IMR-90 (cell line): Measurements from ENCODE around the gene UBR1. TPM values are rescaled to one million over a fixed set of nuclear protein-coding genes. Genes with fewer than 3 reads are reported as not detected.

ENCODE experiments used
- ATAC-seq: fragments of 200-7000 bp; cut with Tn5 transposase; 2 replicates; pipeline ENCODE4 v1.9.1; 2020; ENCODE audit warnings: low read depth, mild to moderate bottlenecking, moderate library complexity
- BruUV-seq: library from RNA; stranded (reverse); fragments of 400-500 nt; replicated peaks from 2 replicates; lab custom pipeline; 2021; lab: Mats Ljungman, UMichigan
- CTCF ChIA-PET: fragments of 300-600 bp; formaldehyde crosslinking; extraction: SDS; loops from one replicate; lab custom pipeline; 2021; ENCODE audit warnings: antibody characterized with exemption; lab: Yijun Ruan, JAX
- POLR2A ChIA-PET: fragments of 300-600 bp; sonication (Branson Sonifier 250); formaldehyde crosslinking; loops from one replicate; lab custom pipeline; 2022; ENCODE audit warnings: antibody characterized with exemption; ENCODE audit not compliant: unreplicated experiment; lab: Charles Lee
- DNase-seq: peaks from one replicate; pipeline ENCODE4 v3.0.0; 2013
- H2AFZ ChIP-seq: replicated peaks from 2 replicates; pipeline ENCODE3; 2013; ENCODE audit warnings: low read length, mild to moderate bottlenecking; ENCODE audit not compliant: poor library complexity
- H2AK5ac ChIP-seq: 2 replicates; pipeline ENCODE4 v1.6.1; 2013; ENCODE audit warnings: low read depth, low read length, inconsistent platforms
- H2AK9ac ChIP-seq: replicated peaks from 2 replicates; pipeline ENCODE3; 2013; ENCODE audit warnings: mild to moderate bottlenecking, low read depth, low read length, moderate library complexity; ENCODE audit not compliant: poor library complexity
- H2BK120ac ChIP-seq: 2 replicates; pipeline ENCODE4 v1.6.1; 2013; ENCODE audit warnings: low read depth, low read length, inconsistent platforms
- H2BK15ac ChIP-seq: 3 replicates; pipeline ENCODE4 v1.6.1; 2013; ENCODE audit warnings: low read depth, low read length, inconsistent platforms
- H2BK20ac ChIP-seq: 2 replicates; pipeline ENCODE4 v1.6.1; 2013; ENCODE audit warnings: low read depth, mild to moderate bottlenecking, inconsistent platforms, low read length, moderate library complexity
- H2BK5ac ChIP-seq: 2 replicates; pipeline ENCODE4 v1.6.1; 2013; ENCODE audit warnings: mild to moderate bottlenecking, low read depth, low read length, inconsistent platforms; ENCODE audit not compliant: poor library complexity, severe bottlenecking
- H3K14ac ChIP-seq: replicated peaks from 2 replicates; pipeline ENCODE4 v1.6.1; 2013; ENCODE audit warnings: low read depth, low read length, inconsistent platforms
- H3K18ac ChIP-seq: 2 replicates; pipeline ENCODE4 v1.6.1; 2013; ENCODE audit warnings: low read depth, low read length, control low read depth
- H3K23ac ChIP-seq: 2 replicates; pipeline ENCODE4 v1.6.1; 2013; ENCODE audit warnings: low read depth, low read length, inconsistent platforms
- H3K27ac ChIP-seq: 2 replicates; pipeline ENCODE4 v1.5.1; 2013; ENCODE audit warnings: mild to moderate bottlenecking, control low read depth, low read length; ENCODE audit not compliant: insufficient read depth
- H3K27me3 ChIP-seq: 2 replicates; pipeline ENCODE4 v1.6.1; 2013; ENCODE audit warnings: low read length; ENCODE audit not compliant: control insufficient read depth, insufficient read depth
- H3K36me3 ChIP-seq: 2 replicates; pipeline ENCODE4 v1.6.1; 2013; ENCODE audit warnings: low read length, mixed read lengths; ENCODE audit not compliant: control insufficient read depth, insufficient read depth
- H3K4ac ChIP-seq: 2 replicates; pipeline ENCODE4 v1.6.1; 2013; ENCODE audit warnings: low read depth, low read length, inconsistent platforms
- H3K4me1 ChIP-seq: 2 replicates; pipeline ENCODE4 v1.6.1; 2013; ENCODE audit warnings: low read length, mixed read lengths; ENCODE audit not compliant: control insufficient read depth, insufficient read depth
- H3K4me2 ChIP-seq: 2 replicates; pipeline ENCODE4 v1.6.1; 2013; ENCODE audit warnings: low read depth, mild to moderate bottlenecking, control low read depth, low read length, moderate library complexity
- H3K4me3 ChIP-seq: 2 replicates; pipeline ENCODE4 v1.5.1; 2013; ENCODE audit warnings: low read depth, mild to moderate bottlenecking, control low read depth, low read length, moderate library complexity; ENCODE audit not compliant: insufficient read depth
- H3K56ac ChIP-seq: 2 replicates; pipeline ENCODE4 v1.6.1; 2013; ENCODE audit warnings: low read length, inconsistent platforms; ENCODE audit not compliant: insufficient read depth; ENCODE audit errors: extremely low read depth
- H3K79me1 ChIP-seq, 2 experiments: 2 replicates each; pipeline ENCODE4 v1.6.1; 2013; ENCODE audit warnings: low read length in 2 of 2, inconsistent platforms in 1 of 2, low read depth in 1 of 2
- H3K9ac ChIP-seq: 2 replicates; pipeline ENCODE4 v1.6.1; 2013; ENCODE audit warnings: low read depth, low read length, control low read depth
- H3K9me1 ChIP-seq: 2 replicates; pipeline ENCODE4 v1.6.1; 2013; ENCODE audit warnings: low read length, inconsistent platforms; ENCODE audit not compliant: insufficient read depth
- H3K9me3 ChIP-seq: 2 replicates; pipeline ENCODE4 v1.6.1; 2013; ENCODE audit warnings: low read length; ENCODE audit not compliant: control insufficient read depth, insufficient read depth
- H4K20me1 ChIP-seq: 2 replicates; pipeline ENCODE4 v1.6.1; 2013; ENCODE audit warnings: low read length, inconsistent platforms; ENCODE audit not compliant: insufficient read depth
- H4K5ac ChIP-seq: 2 replicates; pipeline ENCODE4 v1.6.1; 2013; ENCODE audit warnings: mild to moderate bottlenecking, low read depth, low read length, control low read depth
- H4K8ac ChIP-seq, 2 experiments: 2 replicates each; pipeline ENCODE4 v1.6.1; 2013; ENCODE audit warnings: low read depth in 2 of 2, low read length in 2 of 2, control low read depth in 1 of 2, inconsistent platforms in 1 of 2
- H4K91ac ChIP-seq: 2 replicates; pipeline ENCODE4 v1.6.1; 2013; ENCODE audit warnings: low read depth, low read length, inconsistent platforms; ENCODE audit not compliant: insufficient read depth
- BHLHE40 ChIP-seq: fragments of 150-350 bp; IDR thresholded peaks from 2 replicates; pipeline ENCODE4 v1.6.1; 2016; ENCODE audit warnings: mild to moderate bottlenecking, low read depth, low read length
- CEBPB ChIP-seq: IDR thresholded peaks from 2 replicates; pipeline ENCODE4 v1.6.1; 2012; ENCODE audit warnings: low read depth, low read length, improper control_type of control experiment
- CHD1 ChIP-seq: IDR thresholded peaks from 2 replicates; pipeline ENCODE4 v1.6.1; 2012; ENCODE audit warnings: low read depth, low read length, improper control_type of control experiment
- MAFK ChIP-seq: IDR thresholded peaks from 2 replicates; pipeline ENCODE4 v1.6.1; 2012; ENCODE audit warnings: low read depth, low read length, improper control_type of control experiment
- POLR2A ChIP-seq: IDR thresholded peaks from 2 replicates; pipeline ENCODE4 v1.6.1; 2012; ENCODE audit warnings: mild to moderate bottlenecking, low read depth, low read length
- RAD21 ChIP-seq: IDR thresholded peaks from 2 replicates; pipeline ENCODE4 v1.6.1; 2012; ENCODE audit warnings: low read length, improper control_type of control experiment
- RCOR1 ChIP-seq: IDR thresholded peaks from 2 replicates; pipeline ENCODE4 v1.6.1; 2012; ENCODE audit warnings: mild to moderate bottlenecking, low read length, improper control_type of control experiment; ENCODE audit not compliant: insufficient replicate concordance
- WGBS, 2 experiments: methylation state at CpG; one replicate each; pipeline versions ENCODE4 v1.1.5 to v1.1.7; 2013; ENCODE audit warnings: missing lambda C conversion rate in 2 of 2; ENCODE audit not compliant: insufficient read length in 1 of 2; ENCODE audit errors: extremely low coverage in 2 of 2; 5-methylcytosine and 5-hydroxymethylcytosine counted together
- dilution Hi-C: fragments of 300-500 bp; cut with HindIII; formaldehyde crosslinking; loops from one replicate; pipeline ENCODE4 v1.14.3; 2018; ENCODE audit warnings: low sequenced_read_pairs; ENCODE audit not compliant: unreplicated experiment
- in situ Hi-C: fragments of 300-500 bp; cut with MboI; formaldehyde crosslinking; loops from 3 replicates; pipeline ENCODE4 v1.14.3; 2019; ENCODE audit warnings: low sequenced_read_pairs, inconsistent platforms, mixed read lengths
- intact Hi-C: fragments of 100-400 bp; cut with micrococcal nuclease; formaldehyde crosslinking; loops from 2 replicates; pipeline ENCODE4 v1.10.0; 2022
- polyA plus RNA-seq, 3 experiments: library from polyadenylated mRNA; depleted of rRNA; stranded (reverse); fragments of >200 nt; gene quantifications; 2 replicates each; pipeline ENCODE4 v1.2.3, GENCODE V29; 2012; ENCODE audit warnings: low replicate concordance in 1 of 3
- total RNA-seq: library from RNA; depleted of rRNA; stranded (reverse); fragments of >200 nt; gene quantifications from 2 replicates; pipeline ENCODE4 v1.2.3, GENCODE V29; 2012
- TF ChIP-seq, protein P1 (sequence below): fragments of 150-350 bp; IDR thresholded peaks from 2 replicates; pipeline ENCODE4 v1.6.1; 2016; ENCODE audit warnings: low read depth, mild to moderate bottlenecking, low read length, moderate library complexity, borderline replicate concordance
- TF ChIP-seq, protein P2 (sequence below): fragments of 150-350 bp; IDR thresholded peaks from 2 replicates; pipeline ENCODE4 v1.6.1; 2017; ENCODE audit warnings: mild to moderate bottlenecking, antibody characterized with exemption, low read length, low read depth
- TF ChIP-seq, protein P3 (sequence below): conservative IDR thresholded peaks from 2 replicates; pipeline ENCODE4 v1.5.1; 2012; ENCODE audit warnings: mild to moderate bottlenecking, low read depth, low read length, improper control_type of control experiment

The UBR1 gene
- total and polyA plus RNA-seq, 2 of the 4 experiments (the other 2 are of a cell fraction): 6.5 to 30.1 TPM

DNA sequence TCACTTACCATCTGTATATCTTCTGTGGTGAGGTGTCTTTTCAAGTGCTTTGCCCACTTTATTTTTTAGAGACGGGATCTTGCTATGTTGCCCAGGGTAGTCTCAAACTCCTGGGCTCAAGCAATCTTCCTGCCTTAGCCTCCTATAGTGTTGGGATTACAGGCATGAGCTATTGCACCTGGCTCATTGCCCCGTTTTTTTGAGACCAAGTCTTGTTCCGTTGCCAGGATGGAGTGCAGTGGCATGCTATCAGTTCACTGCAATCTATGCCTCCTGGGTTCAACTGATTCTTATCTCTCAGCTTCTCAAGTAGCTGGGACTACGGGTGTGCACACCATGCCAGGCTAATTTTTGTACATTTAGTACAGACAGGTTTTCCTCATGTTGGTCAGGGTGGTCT is 132.7 kb downstream of the UBR1 start:
- H3K56ac ChIP-seq: no peak overlapping the region
- no peaks in the 10 kb centered on the region for H3K9me1 ChIP-seq
- H4K20me1 ChIP-seq: no peaks in the 10 kb centered on the region
- H3K23ac ChIP-seq: no peak overlapping the region
- in situ Hi-C loops (no loop called here), dilution Hi-C loops (no loop called here), intact Hi-C loops (no loop called here)
- no peak overlapping the region for H2AK9ac ChIP-seq
- 82% methylated on average over 2 of the region's 4 CpGs; no CpG with 5 or more reads in 1 of the 2 experiments for WGBS, 2 experiments
- no peak overlapping the region for H2AFZ ChIP-seq
- no peaks in the 10 kb centered on the region for H3K9me3 ChIP-seq
- H4K5ac ChIP-seq: no peak overlapping the region
- no peak overlapping the region for H2BK120ac ChIP-seq
- H3K27me3 ChIP-seq: no peaks in the 10 kb centered on the region
- no peak overlapping the region for H3K27ac ChIP-seq
- H3K79me1 ChIP-seq: no peaks in the 10 kb centered on the region; a peak in 2 of 4 replicates
- POLR2A ChIA-PET: no interaction called here
- H3K4me1 ChIP-seq: no peaks in the 10 kb centered on the region
- H2BK15ac ChIP-seq: no peak overlapping the region
- H3K9ac ChIP-seq: no peak overlapping the region
- H3K14ac ChIP-seq: no peak overlapping the region
- no peak overlapping the region for H3K18ac ChIP-seq
- H3K4me3 ChIP-seq: no peak overlapping the region
- H3K4me2 ChIP-seq: no peak overlapping the region
- H3K36me3 ChIP-seq: peaks cover 32% of the 10 kb centered on the region
- no TSS peak for BruUV-seq
- H2BK20ac ChIP-seq: no peak overlapping the region
- CTCF ChIA-PET: no interaction called here
- TF ChIP-seq CHD1 (no peak), BHLHE40 (no peak), POLR2A (no peak), RAD21 (no peak), CEBPB (no peak), MAFK (no peak), RCOR1 (no peak)
- TF ChIP-seq, protein P1, sequence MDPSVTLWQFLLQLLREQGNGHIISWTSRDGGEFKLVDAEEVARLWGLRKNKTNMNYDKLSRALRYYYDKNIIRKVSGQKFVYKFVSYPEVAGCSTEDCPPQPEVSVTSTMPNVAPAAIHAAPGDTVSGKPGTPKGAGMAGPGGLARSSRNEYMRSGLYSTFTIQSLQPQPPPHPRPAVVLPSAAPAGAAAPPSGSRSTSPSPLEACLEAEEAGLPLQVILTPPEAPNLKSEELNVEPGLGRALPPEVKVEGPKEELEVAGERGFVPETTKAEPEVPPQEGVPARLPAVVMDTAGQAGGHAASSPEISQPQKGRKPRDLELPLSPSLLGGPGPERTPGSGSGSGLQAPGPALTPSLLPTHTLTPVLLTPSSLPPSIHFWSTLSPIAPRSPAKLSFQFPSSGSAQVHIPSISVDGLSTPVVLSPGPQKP: no peak
- TF ChIP-seq, protein P2, sequence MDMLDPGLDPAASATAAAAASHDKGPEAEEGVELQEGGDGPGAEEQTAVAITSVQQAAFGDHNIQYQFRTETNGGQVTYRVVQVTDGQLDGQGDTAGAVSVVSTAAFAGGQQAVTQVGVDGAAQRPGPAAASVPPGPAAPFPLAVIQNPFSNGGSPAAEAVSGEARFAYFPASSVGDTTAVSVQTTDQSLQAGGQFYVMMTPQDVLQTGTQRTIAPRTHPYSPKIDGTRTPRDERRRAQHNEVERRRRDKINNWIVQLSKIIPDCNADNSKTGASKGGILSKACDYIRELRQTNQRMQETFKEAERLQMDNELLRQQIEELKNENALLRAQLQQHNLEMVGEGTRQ: no peak
- TF ChIP-seq, protein P3, sequence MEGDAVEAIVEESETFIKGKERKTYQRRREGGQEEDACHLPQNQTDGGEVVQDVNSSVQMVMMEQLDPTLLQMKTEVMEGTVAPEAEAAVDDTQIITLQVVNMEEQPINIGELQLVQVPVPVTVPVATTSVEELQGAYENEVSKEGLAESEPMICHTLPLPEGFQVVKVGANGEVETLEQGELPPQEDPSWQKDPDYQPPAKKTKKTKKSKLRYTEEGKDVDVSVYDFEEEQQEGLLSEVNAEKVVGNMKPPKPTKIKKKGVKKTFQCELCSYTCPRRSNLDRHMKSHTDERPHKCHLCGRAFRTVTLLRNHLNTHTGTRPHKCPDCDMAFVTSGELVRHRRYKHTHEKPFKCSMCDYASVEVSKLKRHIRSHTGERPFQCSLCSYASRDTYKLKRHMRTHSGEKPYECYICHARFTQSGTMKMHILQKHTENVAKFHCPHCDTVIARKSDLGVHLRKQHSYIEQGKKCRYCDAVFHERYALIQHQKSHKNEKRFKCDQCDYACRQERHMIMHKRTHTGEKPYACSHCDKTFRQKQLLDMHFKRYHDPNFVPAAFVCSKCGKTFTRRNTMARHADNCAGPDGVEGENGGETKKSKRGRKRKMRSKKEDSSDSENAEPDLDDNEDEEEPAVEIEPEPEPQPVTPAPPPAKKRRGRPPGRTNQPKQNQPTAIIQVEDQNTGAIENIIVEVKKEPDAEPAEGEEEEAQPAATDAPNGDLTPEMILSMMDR: no peak
- no peak overlapping the region for H2AK5ac ChIP-seq
- H4K8ac ChIP-seq: no peak overlapping the region
- no peak for ATAC-seq
- H4K91ac ChIP-seq: no peak overlapping the region
- no peak overlapping the region for H3K4ac ChIP-seq
- DNase-seq: no peak
- H2BK5ac ChIP-seq: no peak overlapping the region
